ELR (cell line): ENCODE results near the gene GJA3.

ENCODE experiments used
- DNase-seq: peaks from one replicate; pipeline ENCODE4 v3.0.0-alpha.2; 2015; ENCODE audit warnings: low read depth

The GJA3 gene

DNA sequence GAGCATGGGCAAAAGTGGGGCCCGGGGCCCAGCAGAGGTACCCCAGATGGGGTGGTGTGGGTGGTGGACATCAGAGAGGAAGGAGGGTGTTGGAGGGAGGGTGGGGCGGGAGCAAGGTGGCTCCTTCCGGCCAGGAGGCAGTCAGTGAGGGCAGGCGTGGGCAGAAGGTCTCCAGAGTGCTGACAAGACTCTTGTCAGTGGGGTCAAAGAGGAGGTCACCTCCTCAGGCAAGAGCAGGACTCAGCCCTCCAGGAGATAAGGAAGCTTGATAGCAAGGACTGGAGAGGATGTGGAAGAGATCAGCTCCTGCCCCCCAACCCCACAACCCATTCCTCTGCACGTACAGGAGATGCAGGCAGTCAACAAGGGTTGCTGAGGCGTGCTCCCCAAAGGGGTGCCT lies 9.8 kb downstream of the GJA3 start:
- DNase-seq = no peak

DNA sequence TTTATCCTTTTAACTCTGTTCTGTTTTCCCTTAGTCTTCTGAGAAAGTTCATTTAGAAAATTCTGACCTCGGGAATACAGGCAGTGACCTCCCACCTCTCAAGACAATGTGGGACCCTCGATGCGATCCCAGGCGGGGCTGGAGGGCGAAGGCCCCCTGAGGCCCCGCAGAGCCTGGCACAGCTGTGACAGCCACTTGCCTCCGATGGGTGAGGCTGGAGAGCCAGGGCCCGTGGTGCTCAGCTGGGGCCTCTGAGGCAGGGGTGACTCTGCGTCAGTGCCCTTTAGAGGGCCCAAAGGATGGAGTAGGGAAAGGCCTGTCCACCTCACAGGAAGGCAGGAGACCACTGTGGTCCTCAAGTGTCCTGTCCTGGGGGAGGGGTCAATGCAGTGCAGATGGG lies 10.3 kb downstream of the GJA3 start:
- no peak for DNase-seq

DNA sequence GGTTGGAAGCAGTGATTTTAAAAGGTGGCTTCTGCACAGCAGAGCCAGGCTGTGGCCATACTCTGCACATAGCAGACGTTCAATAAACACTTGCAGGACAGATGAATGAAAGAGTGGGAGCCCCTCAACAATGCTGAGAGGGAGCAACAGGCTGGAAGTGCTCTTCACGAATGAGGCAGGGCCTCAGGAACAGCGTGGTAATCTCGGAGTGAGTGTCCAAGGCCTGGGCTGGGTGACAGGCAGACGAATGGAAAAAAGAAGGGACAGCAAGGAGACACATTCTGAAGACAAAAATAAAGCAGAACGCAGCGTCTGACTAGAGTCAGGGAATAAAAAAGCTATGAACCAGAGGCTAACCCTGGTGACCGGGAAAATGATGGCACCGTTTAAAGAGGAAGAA lies 11.1 kb downstream of the GJA3 start:
- no peak for DNase-seq

DNA sequence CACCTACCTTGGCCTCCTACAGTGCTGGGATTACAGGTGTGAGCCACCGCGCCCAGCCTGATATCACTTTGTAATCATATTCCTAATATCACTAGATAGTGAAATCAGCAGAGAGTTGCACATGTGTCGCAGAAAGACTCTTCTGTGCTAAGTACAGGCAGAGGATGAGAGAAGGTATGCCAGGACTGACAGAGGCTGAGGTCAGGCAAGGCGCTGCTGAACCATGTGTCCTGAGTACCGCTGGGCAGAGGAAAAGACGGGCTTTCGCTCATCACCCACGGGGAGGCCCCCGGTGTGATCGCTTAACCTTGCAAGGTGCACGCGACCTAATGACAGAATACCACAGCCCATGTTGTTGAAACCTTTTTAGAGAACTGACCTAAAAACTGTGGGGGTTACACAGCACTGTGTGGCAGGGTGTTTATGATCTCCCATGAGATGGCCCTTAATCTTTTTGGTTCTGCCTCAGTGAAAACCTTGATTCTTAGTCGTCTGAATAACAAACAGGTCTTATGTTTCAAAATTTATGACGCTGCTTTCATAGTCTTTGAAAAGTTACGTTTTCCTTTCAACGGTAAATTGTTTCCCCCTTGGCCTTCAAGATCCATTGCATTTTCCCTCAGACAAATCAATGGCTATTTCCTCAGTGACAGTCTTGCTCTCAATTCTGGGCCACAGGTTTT lies 12.2 kb downstream of the GJA3 start:
- no peak for DNase-seq

DNA sequence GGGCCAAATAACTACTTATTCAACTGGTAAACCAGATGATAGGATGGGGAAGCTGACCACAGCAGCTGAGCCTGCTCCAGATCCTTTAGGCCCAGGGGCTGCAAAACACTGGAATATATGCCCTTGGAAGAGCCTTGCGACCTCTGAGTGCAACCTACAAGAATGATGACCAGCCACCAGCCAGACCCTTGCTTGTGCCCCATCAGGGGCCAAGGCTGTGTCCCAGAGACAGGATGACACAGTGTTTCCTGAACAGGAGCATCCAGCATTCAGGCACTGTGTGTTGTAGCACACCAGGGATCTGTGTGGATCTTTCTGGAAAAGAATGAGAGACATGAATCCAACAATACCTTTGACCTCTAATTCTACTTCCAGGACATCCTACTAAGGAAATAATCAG lies 14.5 kb downstream of the GJA3 start:
- DNase-seq = no peak

DNA sequence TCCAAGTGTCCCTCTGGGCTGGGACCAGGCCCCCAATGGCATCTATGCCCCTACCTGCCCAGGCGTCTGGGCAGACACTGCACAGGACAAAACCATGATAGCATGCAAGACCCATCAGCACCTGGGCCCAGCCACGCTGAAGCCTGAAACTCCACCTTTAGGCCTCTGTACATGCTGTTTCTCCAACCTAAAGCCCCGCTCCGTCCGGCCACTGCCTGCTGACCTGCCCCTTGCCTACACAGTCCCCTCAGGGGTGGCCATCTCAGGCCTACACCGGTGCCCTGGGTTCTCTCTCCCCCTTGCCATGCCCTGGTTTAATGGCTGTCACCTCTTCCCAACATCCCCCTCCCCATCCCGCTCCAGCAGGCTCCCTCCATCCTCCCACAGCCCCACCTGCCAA lies 15.3 kb downstream of the GJA3 start:
- DNase-seq = no peak

DNA sequence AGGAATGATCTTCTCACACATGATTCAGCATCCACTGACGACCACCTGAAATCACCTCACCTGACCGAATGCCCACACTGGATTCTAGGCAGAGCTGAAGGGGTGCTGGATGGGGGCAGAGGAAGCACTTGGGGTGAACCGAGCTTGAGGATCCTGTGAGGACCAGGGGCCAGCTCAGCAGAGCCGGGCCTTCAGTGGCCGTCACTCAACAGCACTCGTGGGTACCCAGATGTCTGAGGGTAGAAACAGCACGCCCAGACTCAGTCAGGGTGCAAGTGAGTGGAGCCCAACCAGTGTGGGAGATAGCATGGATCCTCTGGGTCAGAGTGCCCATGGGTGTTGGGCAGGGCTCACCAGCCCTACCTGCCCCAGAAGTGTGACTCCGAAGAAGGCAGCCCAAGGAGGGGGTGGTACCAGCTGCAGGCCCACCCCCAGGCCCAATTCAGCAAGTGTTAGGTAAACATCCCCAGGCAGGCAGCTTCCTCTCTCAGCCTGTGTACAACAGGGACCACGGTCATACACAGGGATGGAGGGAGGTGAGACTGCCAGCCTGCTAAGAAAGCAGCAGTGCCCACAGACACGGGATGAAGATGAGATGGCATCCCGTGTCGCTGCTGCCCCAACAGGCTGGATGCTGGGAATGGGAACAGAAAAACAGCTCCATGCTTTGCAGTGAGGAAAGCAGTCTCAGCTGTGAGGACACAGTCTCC lies 16.6 kb downstream of the GJA3 start:
- DNase-seq = no peak

DNA sequence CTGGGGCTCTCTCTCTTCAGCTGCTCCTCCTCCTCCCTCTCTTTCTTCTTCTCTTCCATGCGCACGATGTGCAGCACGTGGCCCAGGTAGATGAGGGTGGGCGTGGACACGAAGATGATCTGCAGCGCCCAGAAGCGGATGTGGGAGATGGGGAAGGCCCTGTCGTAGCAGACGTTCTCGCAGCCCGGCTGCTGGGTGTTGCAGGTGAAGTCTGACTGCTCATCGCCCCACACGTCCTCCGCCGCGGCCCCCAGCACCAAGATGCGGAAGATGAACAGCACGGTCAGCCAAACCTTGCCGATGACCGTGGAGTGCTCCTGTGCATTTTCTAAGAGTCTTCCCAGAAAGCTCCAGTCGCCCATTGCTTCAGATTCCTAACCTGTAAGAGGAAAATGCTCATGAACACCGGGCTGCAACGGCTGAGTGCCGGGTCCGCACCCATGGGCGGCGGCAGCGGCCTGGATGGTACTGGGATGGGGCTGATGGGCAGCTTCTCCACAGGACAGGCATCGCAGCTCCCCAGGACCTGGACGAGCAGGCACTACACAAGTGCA lies 17.8 kb downstream of the GJA3 start:
- no peak for DNase-seq

DNA sequence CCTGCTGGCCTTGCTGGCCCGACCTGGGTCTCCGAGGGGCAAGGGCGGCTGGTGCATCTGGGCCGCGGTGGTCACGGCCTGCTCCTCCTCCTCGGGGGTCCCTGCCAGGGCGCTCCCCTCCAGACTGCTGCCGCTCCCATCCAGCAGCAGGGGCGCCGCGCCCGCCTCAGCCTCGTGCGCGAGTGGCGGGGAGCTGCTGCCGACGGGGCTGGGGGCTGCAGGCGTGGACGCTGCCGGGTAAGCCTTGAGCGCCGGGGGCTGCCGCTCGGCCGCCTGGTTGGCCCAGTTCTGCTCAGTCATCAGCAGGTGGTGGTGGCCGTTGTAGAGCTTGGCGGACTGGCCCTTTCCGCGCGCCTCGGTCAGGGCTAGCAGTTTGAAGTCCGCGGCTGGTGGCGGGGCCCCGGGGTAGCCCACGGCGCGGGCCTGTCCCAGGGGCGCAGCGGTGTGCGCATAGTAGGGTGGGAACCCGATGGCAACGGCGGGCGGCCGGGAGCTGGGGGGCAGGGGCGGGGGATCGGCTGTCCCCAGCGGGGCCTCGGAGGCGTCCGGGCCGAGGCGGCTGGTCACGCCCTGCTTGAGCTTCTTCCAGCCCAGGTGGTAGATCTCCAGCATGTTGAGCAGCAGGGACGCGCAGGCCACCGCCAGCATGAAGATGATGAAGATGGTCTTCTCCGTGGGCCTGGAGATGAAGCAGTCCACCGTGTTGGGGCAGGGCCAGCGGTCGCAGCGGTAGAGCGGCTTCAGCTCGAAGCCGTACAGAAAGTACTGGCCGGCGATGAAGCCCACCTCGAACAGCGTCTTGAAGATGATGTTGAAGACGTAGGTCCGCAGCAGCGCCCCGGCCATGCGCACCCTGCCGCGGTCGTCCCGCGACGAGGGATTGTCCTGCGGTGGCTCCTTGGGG lies 18.6 kb downstream of the GJA3 start:
- no peak for DNase-seq

DNA sequence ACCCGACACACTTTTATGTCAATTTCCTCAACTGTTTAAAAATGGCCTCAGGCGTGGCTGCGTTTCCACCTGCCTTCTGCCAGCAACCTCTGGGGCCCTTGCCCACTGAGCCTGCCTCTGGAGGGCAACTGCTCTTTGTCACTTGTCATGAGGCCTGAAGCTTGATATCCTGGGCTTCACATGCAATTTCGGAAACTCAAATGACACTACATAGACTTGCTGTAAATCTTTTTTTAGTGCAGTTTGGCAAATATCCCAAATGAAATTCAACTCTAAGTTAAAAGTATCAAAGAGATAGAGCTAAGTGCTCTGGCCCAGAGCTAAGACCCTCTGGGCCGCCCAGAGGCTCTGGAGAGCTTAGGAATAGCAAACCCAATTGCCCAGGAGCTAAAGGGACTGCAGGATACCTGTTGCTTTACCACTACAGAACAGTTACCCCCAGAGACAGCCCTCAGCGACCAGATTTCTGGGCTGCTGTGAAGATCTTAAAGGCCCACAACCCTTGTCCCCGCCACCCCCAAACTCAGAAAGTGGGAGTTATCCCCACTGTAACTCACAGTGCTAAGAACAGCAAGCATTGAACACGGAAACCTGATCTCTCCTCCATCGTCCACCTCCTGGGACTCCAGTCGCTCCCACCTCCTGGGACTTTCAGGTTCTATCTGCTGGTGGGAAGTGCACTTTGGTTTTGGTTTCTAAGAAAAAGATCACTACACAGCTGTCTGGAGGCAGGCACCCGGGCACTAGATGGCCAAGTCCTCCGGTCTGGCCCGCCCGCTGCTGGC lies 19.4 kb downstream of the GJA3 start:
- DNase-seq = no peak

DNA sequence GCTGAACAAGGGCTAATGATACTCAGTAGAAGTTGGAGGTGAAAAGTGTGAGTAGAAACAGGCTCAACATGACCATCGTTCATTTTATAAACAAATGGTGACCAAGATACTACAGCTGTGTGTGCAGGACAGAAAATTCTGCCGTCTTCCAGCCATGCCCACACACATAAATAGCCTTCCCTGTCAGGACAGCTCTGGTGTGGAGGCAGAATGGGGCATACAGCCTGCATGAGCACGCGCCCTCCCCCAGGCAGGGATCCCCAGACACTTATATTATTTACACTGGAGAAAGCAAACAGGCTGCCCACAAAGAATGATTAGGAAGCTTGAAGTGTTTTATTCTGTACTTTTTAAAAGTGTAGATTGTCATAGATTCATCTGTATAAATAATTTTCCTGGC lies 20.4 kb downstream of the GJA3 start:
- DNase-seq = no peak

DNA sequence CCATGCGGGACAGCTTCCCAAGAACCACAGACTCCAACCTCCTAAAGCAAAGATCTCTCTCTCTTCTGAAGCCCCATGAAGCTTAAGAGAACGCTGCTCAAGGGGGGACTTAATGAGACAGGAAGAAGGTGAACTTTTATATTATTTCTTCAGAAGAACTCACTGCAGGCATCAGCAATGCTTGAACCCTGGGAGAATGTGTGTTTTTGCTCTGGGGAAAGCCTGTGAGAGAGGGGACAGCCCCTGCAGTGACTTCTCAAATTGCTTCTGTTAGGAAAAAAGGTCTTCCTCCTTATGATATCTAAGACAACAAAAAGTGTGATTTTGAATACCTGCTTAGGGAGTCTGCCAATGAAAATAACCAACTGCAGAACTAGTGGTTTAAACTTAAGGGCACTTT lies 23.0 kb downstream of the GJA3 start:
- DNase-seq = no peak

DNA sequence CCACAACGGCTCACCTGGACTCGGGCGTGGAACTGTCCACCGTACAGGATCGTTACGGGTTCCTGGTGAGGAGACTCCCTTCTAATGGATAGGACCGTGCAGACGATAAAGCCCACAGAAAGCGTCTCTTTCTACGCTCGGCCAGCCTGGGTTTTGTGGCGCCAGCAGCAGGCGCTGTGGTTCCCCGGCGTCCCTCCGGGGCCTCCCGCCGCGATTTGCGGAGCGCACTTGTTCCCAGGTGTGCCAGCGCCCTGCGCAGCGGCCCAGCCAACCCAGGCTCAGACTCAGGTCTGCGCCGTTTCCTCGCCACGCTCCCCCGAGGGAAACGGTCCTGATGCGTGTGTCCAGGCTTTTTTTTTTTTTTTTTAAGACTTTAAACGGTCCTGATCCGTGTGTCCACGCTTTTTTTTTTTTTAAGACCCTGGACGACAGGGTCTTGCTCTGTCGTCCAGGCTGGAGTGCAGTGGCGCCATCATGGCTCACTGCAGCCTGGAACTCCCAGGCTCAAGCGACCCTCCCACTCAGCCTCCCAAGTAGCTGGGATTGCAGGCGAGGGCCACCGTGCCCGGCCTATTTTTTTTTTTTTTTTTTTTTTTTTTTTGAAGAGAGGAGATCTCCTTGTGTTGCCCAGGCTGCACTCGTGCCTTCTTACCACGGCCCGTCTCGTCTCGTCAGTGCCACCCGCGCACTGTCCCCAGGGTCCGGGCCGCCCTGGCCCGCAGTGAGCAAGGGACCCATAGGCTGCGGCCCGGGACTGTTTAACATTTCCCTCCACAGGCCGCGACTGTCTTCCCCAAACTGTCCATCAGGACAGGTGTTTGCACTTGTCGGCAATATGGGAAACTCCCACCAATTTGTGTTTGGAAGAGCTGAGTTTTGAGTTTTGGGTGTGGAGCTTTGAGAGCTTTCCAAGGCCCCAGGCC lies 23.8 kb downstream of the GJA3 start:
- no peak for DNase-seq

DNA sequence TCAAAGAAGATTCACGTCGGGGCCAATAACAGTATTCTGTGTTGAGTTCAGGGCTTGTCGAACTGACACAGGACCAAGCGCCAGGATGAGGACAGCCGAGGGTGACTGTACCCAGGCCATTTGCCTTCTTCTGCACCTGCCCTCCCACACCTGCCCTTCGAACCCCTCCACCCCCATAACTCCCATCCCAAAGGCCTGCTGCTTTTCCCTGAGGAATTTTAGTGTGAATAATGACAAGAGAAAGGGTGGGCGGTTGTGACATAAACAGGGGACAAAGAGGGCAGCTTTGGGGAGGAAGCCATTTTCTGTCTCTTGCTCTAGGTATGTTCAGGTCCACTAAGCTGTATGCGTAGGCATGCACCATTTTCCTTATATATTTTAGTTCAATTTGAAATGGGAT lies 26.1 kb downstream of the GJA3 start:
- DNase-seq = no peak

DNA sequence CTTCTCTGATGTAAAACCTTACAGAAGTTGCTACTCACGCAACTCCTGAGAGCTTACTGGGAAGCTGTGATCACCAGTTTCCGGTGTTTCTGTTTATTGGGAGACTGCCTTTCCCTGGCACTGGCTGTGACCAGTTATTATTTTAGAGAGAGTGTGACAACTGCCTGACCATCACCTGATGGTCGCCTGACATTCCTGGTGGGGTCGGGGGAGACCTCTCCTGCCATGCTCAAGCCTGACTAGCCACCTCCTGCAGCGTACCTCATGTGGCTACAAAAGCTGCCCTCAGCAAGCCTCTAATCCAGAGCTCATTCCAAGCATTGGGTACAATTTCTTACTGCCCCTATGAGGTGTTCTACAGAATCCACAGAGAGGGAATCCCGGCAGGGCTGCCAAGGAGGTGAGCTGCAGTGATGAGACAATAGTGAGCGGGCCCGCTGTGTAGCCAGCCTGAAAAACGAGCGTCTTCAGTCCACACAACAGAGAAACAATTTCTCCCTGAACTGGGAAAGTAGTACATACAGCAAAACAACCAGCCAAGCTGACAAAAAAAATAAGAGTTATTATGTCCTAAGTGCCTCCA lies 28.7 kb downstream of the GJA3 start:
- DNase-seq = no peak

DNA sequence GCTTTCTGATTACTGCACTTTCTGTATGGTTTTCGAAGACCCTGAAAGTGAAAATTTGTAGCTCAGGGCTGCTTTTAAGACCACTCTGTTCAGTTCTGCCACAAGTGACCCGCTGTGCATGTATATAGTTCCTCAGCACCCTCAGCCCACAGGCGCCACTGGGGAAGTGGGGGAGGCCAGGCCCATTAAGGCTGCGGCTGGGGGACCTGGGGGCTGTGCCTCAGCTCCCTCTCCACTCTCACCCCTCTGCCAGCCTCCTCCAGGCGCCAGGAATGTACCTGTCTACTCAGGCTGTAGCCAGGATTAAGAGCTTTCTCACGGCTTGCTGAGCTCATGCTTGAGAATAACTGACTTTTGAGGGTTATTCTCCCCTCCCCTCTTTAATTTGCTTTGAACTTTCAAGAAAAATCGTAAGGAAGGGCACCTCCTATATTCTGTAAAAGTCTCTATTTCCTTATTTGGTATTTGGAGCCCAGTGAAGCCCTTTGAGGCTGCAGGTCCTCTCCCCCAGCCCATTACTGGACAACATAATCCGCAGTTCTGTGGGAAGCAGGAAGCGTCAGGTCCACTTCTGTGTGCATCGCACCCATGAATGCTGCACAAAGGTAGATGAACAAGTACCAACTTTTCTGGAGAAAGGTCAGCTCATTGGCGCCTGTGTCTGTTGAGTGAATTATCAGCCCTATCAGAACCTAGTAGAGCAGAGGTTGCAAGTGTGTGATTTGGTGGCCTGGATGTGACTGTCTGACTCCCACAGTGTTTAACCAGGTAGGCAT lies 29.6 kb downstream of the GJA3 start:
- no peak for DNase-seq

DNA sequence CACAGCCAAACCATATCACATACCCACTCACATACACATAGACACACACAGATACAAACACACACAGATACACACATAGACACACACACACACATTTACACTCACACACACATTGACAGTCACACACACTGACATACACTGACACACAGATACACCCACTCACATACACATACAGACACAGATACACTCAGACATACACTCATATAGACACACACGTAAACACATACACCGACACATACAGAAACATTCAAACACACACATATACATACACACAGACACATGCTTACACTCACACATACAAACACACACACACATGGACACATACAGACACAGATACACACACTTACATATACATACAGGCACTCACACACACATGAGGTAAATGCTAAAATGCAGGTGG lies 30.2 kb downstream of the GJA3 start:
- no peak for DNase-seq

DNA sequence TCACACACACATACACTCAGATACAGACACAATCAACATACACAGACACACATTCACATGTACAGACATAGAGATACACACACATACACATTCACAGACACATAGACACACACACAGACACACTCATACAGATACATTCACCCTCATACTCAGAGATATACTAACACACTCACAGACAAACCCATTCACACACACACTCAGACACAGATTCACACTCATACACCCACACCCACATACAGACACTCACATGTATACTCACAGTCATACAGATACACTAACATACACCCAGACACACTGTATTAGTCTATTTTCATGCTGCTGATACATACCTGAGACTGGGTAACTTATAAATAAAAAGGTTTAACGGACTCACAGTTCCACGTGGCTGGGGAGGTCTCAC lies 30.8 kb downstream of the GJA3 start:
- DNase-seq = no peak

DNA sequence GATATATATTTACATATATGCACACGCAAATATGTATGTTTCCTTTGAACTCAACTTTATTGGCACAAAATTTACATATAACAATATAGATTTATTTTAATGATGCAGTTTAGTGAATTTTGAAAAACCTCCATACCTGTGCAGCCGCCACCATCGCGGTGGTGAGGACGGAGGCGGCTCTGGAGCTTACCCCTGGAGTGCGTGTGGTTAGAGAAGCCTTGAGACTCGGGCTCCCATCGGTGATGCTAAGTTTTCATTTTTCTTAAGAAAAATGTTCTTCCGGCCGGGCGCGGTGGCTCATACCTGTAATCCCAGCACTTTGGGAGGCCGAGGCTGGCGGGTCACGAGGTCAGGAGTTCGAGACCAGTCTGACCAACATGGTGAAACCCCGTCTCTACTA lies 31.8 kb downstream of the GJA3 start:
- DNase-seq = no peak

DNA sequence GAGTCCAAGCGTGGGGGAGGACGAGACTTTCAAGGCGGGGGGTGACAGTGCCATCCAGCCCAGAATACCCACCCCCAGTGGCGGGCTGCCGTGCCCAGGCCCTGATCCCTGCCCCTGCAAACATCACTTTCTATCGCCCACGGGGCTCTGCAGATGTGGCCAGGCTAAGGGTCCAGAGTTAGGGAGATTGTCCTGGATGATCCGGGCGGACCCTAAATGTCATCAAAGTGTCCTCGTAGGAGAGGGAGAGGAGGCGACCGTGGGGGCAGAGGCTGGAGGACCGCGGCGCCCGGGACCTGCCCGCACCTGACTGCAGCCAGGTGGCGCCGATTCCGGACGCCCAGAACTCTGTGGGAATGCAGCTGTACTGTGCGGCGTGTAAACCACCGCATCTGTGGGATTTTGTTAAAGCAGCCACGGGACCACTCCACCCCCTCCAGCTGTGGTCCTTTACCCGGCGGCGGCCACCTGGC lies 32.4 kb downstream of the GJA3 start:
- no peak for DNase-seq
